ENCODE results near the gene UNKL. TPM values are rescaled to one million over a fixed set of nuclear protein-coding genes. Genes with fewer than 3 reads are reported as not detected.
A peak's percentile ranks its signal among the peaks of the same experiment; 100 is the strongest.

Gene UNKL
- total RNA-seq, 1 experiment from 2014 or later, result 32.0 TPM

DNA sequence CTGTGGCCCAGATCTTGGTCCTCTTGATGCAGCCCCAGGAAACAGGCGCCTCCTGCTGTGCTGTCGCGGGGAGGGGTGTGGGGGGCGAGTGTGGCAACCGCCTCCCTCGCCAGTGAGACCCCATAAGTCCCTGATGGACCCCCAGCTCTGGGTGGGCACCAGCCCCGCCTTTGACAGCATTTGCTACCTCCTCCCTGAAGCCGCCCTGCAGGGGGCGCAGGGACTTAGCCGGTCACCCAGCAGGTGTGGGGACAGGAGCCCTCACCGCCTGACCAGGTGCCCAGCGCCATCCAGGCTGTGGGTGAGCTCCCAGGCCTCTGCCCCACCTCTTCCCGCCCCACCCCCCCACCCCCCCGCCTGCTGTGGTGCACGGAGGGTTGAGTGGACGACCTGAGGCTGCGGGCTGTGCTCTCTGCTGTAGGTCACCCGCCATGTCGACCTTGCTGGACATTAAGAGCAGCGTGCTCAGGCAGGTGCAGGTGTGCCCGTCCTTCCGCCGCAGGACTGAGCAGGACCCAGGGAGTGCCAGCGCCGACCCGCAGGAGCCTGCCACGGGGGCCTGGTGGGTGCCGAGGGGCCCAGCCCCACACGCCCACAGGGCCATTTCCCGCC lies 76.3 kb downstream of the UNKL start:
- WGBS (ENCODE audit: extremely low coverage, insufficient read length, low lambda C conversion rate), result no CpG with 5 or more reads among the region's 30 CpGs
- peaks cover 48% of the 10 kb centered on the region for H3K27me3 Mint-ChIP-seq (ENCODE audit: low read depth)
- Histone ChIP-seq H4K20me1 (ENCODE audit: control insufficient read depth, insufficient read depth, insufficient read length) (no peaks in the 10 kb centered on the region), H3K79me1 (ENCODE audit: insufficient read depth, low read depth, low read length, poor library complexity, severe bottlenecking) (no peaks in the 10 kb centered on the region), H3K14ac (ENCODE audit: insufficient read depth, low read length) (no peak overlapping the region), H3K9me3 (ENCODE audit: control insufficient read depth, low read depth, low read length) (no peaks in the 10 kb centered on the region), H3K23me2 (ENCODE audit: insufficient read length, low read depth, low read length, poor library complexity, severe bottlenecking) (peaks cover 7% of the 10 kb centered on the region), H3K4ac (ENCODE audit: low read depth, low read length) (no peak overlapping the region), H2AK5ac (ENCODE audit: insufficient read length, low read length) (no peak overlapping the region), H4K91ac (ENCODE audit: insufficient read length, low read depth, low read length) (no peak overlapping the region), H2BK20ac (ENCODE audit: low read depth, low read length, poor library complexity, severe bottlenecking) (no peak overlapping the region), H3K27ac (ENCODE audit: insufficient read length, low read depth, low read length) (no peak overlapping the region), H2BK120ac (ENCODE audit: low read depth, low read length, poor library complexity, severe bottlenecking) (no peak overlapping the region), H3K27me3 (ENCODE audit: insufficient read depth, low read length) (peaks cover 16% of the 10 kb centered on the region; the same call in 1 of the 2 replicates), H3K23ac (ENCODE audit: insufficient read length, low read depth, low read length) (no peak overlapping the region), H4K8ac (replicated peaks; ENCODE audit: insufficient read length, low read depth, low read length) (no peak overlapping the region), H2BK5ac (ENCODE audit: insufficient read length, low read length) (no peak overlapping the region), H4K5ac (ENCODE audit: insufficient read length, low read depth, low read length) (no peak overlapping the region), H3K4me2 (ENCODE audit: insufficient read depth, insufficient read length, low read length) (no peak overlapping the region), H2BK15ac (ENCODE audit: low read depth, low read length) (no peak overlapping the region), H2BK12ac (ENCODE audit: insufficient read length, low read depth, low read length) (no peak overlapping the region), H3K18ac (ENCODE audit: insufficient read length, low read depth, low read length) (no peak overlapping the region), H2AFZ (ENCODE audit: low read length) (no peak overlapping the region), H3K56ac (ENCODE audit: insufficient read length, low read depth, low read length) (no peak overlapping the region), H3K9ac (ENCODE audit: extremely low read depth, insufficient read length, low read length) (no peak overlapping the region), H3K79me2 (ENCODE audit: insufficient read depth, low read length) (no peaks in the 10 kb centered on the region), H3K4me1 (ENCODE audit: insufficient read depth, low read length) (no peaks in the 10 kb centered on the region), H3T11ph (ENCODE audit: low read length) (no peak overlapping the region)
- TF ChIP-seq CTCF (conservative IDR thresholded peaks at IDR 0.05), result peak; percentile 57
- no peaks in the 10 kb centered on the region for H3K9me3 Mint-ChIP-seq
- no peak overlapping the region for H3K27ac Mint-ChIP-seq
- H3K4me1 Mint-ChIP-seq, result peaks cover 3 to 10% of the 10 kb centered on the region in 2 experiments
- no peaks in the 10 kb centered on the region for H3K36me3 Mint-ChIP-seq (ENCODE audit: insufficient read depth in 1 of 3, low read depth in 3 of 3)
- peak; percentile 67 for DNase-seq
- H3K4me3 Mint-ChIP-seq, result no peak overlapping the region
